ENCODE results near the gene SACS. TPM values are rescaled to one million over a fixed set of nuclear protein-coding genes. Genes with fewer than 3 reads are reported as not detected.

The SACS gene
- total RNA-seq, 2 donors from 2014 or later: 8.6 to 10.5 TPM

GRCh38 chr13:23449398-23450162 is 16.1 kb upstream of the SACS start:
- no peaks in the 10 kb centered on the region for H3K27me3 ChIP-seq
- DNase-seq (no peak), ATAC-seq (no peak)
- H3K4me1 ChIP-seq: no peaks in the 10 kb centered on the region
- H3K27ac ChIP-seq: no peak overlapping the region
- 59 to 64% methylated on average over 5 of the region's 5 CpGs for WGBS, 2 donors
- no peaks in the 10 kb centered on the region for H3K9me3 ChIP-seq
- H3K36me3 ChIP-seq (replicated peaks in 1 of 2; ENCODE audit: insufficient read depth in 1 of 2, low read depth in 2 of 2): no peaks in the 10 kb centered on the region
- TF ChIP-seq POLR2A (IDR thresholded peaks at IDR 0.05) (no peak), CTCF (IDR thresholded peaks at IDR 0.05) (no peak)
- H3K4me3 ChIP-seq: no peak overlapping the region
- intact Hi-C loops (cut with DNase I): no loop called here

- H3K4me3 ChIP-seq: no peak overlapping the region
- TF ChIP-seq CTCF (IDR thresholded peaks at IDR 0.05) (no peak), POLR2A (IDR thresholded peaks at IDR 0.05) (no peak)
- no peak for DNase-seq
- no peaks in the 10 kb centered on the region for H3K4me1 ChIP-seq
- ATAC-seq: no peak
- 73 to 93% methylated on average over 3 of the region's 3 CpGs for WGBS, 2 donors
- no peaks in the 10 kb centered on the region for H3K27me3 ChIP-seq
- no peaks in the 10 kb centered on the region for H3K36me3 ChIP-seq (replicated peaks in 1 of 2; ENCODE audit: insufficient read depth in 1 of 2, low read depth in 2 of 2)
- no peaks in the 10 kb centered on the region for H3K9me3 ChIP-seq
- no peak overlapping the region for H3K27ac ChIP-seq
- intact Hi-C loops (cut with DNase I): no loop called here
Measured at GRCh38 chr13:23447927-23448326, 14.4 kb upstream of the SACS start.

GRCh38 chr13:23445794-23446193 is 12.3 kb upstream of the SACS start:
- no peaks in the 10 kb centered on the region for H3K36me3 ChIP-seq (replicated peaks in 1 of 2; ENCODE audit: insufficient read depth in 1 of 2, low read depth in 2 of 2)
- H3K27me3 ChIP-seq: no peaks in the 10 kb centered on the region
- no peak for TF ChIP-seq CTCF (IDR thresholded peaks at IDR 0.05)
- TF ChIP-seq POLR2A (IDR thresholded peaks at IDR 0.05): no peak
- WGBS, 2 donors: 75% methylated on average over 1 of the region's 1 CpG; no CpG with 5 or more reads in 1 of the 2 donors
- ATAC-seq: no peak
- no peak for DNase-seq
- intact Hi-C loops (cut with DNase I): no loop called here
- H3K9me3 ChIP-seq: no peaks in the 10 kb centered on the region
- H3K4me3 ChIP-seq: no peak overlapping the region
- H3K4me1 ChIP-seq: no peaks in the 10 kb centered on the region
- no peak overlapping the region for H3K27ac ChIP-seq

- Histone ChIP-seq H3K4me1 (no peaks in the 10 kb centered on the region), H3K4me3 (no peak overlapping the region), H3K27ac (no peak overlapping the region), H3K9me3 (no peaks in the 10 kb centered on the region), H3K27me3 (no peaks in the 10 kb centered on the region), H3K36me3 (replicated peaks in 1 of 2; ENCODE audit: insufficient read depth in 1 of 2, low read depth in 2 of 2) (no peaks in the 10 kb centered on the region)
- no peak for ATAC-seq
- intact Hi-C loops (cut with DNase I): no loop called here
- DNase-seq: no peak
- TF ChIP-seq POLR2A (IDR thresholded peaks at IDR 0.05) (no peak), CTCF (IDR thresholded peaks at IDR 0.05) (no peak)
- 59 to 64% methylated on average over 2 of the region's 2 CpGs for WGBS, 2 donors
Measured at GRCh38 chr13:23443878-23444277, 10.4 kb upstream of the SACS start.

- intact Hi-C loops (cut with DNase I): no loop called here
- Histone ChIP-seq H3K36me3 (replicated peaks in 1 of 2; ENCODE audit: insufficient read depth in 1 of 2, low read depth in 2 of 2) (no peaks in the 10 kb centered on the region), H3K27ac (no peak overlapping the region), H3K27me3 (no peaks in the 10 kb centered on the region), H3K4me1 (no peaks in the 10 kb centered on the region), H3K4me3 (no peak overlapping the region), H3K9me3 (no peaks in the 10 kb centered on the region)
- TF ChIP-seq CTCF (IDR thresholded peaks at IDR 0.05) (no peak), POLR2A (IDR thresholded peaks at IDR 0.05) (no peak)
- no peak for ATAC-seq
- DNase-seq: no peak
- 69 to 70% methylated on average over 2 of the region's 2 CpGs for WGBS, 2 donors
Measured at GRCh38 chr13:23443110-23443509, 9.6 kb upstream of the SACS start.
